Posterior vena cava (tissue), 2 donors: ENCODE results near the gene COPS3. TPM values are rescaled to one million over a fixed set of nuclear protein-coding genes. Genes with fewer than 3 reads are reported as not detected.

ENCODE experiments used
- DNase-seq: peaks from one replicate; pipeline ENCODE4 v3.0.0-alpha.2; 2020; ENCODE audit warnings: low spot score
- intact Hi-C, 2 donors: fragments of 100-400 bp; cut with DNase I; formaldehyde crosslinking; loops; one replicate each; pipeline versions ENCODE4 v1.14.1 to v1.14.2; 2022 to 2023
- total RNA-seq, 2 donors: library from RNA; stranded (reverse); fragmentation: NEBNext Ultra II Directional; extraction: Animal tissue kit (Norgen Biotek cat#: 25700); gene quantifications; one replicate each; pipeline ENCODE4 v1.2.1, GENCODE V29; 2021
- donor health status: DM: yes; HTN: yes; CAD: no.
- donor health status: DM: yes; HTN: yes; CAD: no.

Gene COPS3
- total RNA-seq, 2 donors from 2014 or later: 45.3 to 54.6 TPM

DNA sequence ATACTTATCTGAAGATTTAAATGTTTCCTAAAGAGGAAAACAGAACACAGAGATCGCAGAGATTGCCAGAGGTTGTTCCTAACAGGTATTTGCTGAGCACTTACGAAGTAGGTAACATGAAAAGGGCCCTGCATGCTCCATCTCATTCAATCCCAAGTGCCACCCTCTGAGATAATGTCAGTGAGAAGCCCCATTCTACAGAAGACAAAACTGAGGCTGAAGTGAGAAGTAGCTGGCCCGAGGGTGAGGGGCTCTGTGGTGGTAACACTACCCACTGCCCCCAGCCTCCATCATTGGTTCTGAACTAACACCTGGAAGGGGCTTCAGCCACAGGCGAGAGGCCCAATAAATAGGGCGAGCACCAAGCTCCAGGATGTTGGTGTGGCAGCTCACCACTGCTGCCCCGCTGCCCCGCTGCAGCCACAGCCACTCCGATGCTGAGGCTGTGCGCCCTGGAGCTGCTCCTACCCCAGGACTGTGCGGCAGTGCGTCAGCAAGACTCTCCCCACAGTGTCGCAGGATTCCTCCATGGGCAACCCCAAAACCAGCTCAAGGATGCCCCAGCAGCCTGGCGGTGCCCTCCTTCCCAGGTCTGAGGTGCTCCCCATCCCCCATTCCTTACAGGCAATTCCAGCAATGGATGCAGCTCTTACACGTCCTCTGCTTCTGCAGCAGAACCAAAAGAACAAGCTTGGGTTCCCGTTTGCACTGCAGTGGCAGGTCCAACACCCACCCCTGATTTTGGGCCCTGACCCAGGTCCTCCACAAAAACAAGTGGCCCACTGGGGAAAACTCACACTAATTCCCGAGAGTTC, 54.4 kb downstream of the COPS3 start:
- peak; percentile 46 for DNase-seq
- intact Hi-C loops: no loop called here

DNA sequence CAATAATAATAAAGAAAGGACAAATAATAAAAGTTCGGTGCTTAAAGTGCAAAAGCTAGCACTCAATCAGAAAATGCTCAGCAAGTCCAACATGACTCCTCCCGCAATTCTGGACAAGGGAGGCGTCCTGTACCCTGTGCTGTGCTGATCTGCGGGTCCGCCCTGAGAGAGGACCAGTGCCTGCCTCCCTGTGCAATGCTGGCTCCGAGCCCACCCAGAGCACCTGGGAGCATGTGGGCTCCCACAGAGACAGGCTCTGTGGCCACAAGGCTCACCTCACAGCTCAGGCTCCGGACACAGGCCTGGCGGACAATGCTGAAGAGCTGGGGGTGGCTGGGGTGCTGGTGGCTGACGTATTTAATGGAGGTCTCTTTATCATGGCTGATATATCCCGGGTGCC, 55.1 kb downstream of the COPS3 start:
- intact Hi-C loops: no loop called here
- DNase-seq: peak; percentile 68

DNA sequence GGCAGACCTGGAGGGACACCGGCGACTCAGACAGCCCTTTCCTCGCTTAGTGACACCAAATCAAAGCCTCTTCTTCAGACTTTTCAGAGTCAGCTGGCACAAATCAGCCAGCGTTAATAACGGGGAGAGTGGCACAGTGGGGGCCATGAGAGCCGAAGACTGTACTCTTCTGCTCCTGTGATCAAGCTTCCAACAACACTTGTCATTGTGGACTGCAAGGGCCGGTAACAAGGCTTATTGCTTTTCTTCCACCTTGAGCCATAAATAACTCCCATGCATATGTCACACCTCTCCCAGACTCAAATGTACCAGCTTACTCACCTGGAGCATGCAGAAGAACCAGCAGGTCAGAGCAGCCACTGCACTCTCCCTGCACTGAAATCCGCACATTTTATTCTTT, 56.9 kb downstream of the COPS3 start:
- peak; percentile 40 for DNase-seq
- intact Hi-C loops: no loop called here

DNA sequence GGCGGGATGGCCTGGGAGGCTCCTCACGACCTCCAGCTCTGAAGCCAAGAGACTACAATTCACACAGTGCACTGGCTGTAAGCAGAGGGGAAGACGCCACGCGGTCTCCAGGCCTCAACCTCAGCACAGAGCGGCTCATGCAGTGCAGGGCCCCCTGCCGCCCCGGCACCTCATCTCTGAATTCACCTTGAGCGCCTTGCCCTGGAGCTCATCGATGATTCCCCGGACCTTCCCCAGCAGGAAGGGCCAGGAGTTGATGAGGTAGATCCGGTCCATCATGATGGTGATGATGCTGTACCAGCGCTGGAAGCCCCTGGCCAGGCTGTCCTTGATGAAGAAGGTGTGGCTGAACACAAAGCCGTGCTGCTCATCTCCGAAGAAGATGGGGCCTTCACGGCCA, 57.3 kb downstream of the COPS3 start:
- intact Hi-C loops: no loop called here
- no peak for DNase-seq

DNA sequence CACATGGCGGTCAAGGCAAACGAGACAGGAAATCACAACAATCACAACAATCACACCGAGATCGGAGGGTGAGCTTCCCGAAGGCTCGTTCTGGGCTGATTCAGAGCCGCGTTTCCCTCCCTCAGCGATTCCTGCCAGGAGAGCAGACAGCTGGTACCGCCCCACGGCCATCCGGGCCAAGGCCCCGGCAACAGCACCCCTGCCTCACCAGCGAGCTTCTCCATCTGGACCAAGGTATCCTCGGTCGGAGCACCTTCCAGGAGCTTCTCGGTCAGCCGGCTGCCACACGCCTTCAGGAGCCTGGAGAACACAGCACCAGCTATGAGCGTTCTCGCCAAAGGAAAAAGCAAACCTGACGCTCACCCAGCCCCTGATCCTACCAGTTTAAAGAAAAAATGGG, 59.7 kb downstream of the COPS3 start:
- intact Hi-C loops: no loop called here
- DNase-seq: no peak

DNA sequence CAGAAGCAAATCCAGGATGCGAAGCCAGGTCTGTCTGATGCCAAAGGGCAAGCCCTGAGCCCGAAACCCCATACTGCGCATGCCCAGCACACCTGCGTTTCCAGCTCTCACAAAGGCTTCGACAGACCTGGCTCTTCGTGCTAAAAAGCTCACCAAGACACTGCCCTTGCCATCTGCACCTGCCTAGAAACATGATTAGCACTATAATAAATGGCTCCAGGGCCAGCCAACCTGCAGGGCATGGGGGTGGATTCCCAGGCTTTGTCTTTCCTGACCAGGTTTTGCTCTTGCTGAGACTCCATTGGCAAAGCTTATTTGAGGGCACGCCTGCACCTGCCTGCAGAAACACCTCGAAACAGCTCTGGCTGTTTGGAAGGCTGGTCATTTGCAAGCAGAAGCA, 60.5 kb downstream of the COPS3 start:
- intact Hi-C loops: no loop called here

DNA sequence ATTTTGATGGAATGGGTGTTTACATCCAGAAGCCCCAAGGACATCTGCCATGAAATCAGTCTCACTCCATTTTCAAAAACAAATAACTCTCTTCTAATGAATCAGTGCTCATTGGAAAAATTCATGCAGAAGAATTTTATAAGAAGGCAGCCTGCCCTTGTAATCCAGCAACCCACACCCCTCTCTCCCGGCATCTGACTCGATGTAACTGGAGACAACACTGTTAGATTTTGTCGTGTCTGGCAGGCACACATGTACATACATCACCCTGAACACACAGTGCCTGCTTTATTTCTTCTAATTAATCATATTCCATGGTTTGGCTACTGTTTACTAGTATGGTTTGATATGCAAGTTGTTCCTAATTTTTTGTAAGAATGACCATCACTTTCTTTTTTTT, 63.1 kb downstream of the COPS3 start:
- intact Hi-C loops: loop anchor here in 1 of 2 donors (10.0 kb wide), 1 partner anchor 213 kb away; no protein-coding TSS in a partner anchor

More for the DNA sequence above, 60.5 kb downstream of the COPS3 start:
- no peak for DNase-seq

DNA sequence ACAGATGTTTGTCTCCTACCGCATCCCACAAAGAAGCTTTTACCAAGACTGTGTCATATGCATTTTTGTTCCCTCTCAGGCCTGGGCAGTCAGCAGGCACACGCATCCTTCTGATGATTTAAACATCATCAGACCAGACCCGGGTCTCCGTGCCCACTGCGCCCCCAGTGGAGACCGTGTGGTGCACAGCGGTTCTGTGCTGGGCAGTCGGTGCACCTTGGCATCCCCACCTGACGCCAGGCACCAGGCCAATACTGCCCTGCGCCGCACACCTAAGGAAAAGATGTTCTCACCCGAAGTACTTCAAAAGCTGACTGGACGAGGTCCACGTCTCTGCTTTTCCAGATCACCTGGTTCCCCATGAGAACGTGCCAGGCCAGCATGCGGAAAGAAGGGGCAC, 64.3 kb downstream of the COPS3 start:
- no peak for DNase-seq
- intact Hi-C loops: loop anchor here in 1 of 2 donors (10.0 kb wide), 1 partner anchor 212 kb away; no protein-coding TSS in a partner anchor

More for the DNA sequence above, 63.1 kb downstream of the COPS3 start:
- no peak for DNase-seq

DNA sequence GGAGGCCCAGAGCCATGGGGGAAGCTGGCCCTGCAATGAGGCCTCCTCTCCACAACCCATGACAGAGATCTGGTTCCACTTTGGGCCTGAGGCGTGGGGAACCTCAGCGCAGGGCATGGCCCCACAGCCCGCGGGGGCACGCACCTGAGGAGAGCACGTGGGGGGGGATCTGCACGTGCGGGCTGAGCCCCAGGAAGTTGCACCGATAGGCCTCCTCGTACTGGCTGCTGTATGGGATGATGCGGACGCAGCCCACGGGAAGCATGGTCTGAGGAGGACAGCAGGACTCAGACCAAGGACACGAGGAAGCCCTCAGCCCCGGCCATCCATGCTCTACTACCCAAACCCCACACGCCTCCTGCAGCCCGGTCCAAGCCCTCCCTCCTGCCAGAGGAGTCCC, 64.8 kb downstream of the COPS3 start:
- no peak for DNase-seq
- intact Hi-C loops: loop anchor here in 1 of 2 donors (10.0 kb wide), 1 partner anchor 211 kb away; no protein-coding TSS in a partner anchor

DNA sequence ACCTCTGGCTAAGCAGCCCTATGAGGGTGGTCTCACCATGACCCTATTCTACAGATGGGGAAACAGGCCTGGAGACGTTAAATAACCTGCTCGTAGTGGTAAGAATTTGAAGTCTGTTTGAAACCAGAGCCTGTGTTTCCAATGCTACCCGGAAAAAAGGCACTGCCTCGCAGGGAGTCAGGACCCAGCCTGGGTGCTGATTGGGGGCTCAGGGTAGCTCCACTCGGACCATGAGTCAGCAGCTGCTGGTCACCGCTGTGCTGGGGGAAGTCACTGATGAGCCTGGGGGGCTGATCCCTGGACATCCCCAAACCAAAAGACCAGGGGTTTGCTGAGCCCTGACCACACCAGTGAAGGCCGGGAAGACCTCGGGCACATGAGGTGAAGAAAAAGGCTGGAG, 65.5 kb downstream of the COPS3 start:
- intact Hi-C loops: loop anchor here in 1 of 2 donors (10.0 kb wide), 1 partner anchor 211 kb away; no protein-coding TSS in a partner anchor
- DNase-seq: no peak

DNA sequence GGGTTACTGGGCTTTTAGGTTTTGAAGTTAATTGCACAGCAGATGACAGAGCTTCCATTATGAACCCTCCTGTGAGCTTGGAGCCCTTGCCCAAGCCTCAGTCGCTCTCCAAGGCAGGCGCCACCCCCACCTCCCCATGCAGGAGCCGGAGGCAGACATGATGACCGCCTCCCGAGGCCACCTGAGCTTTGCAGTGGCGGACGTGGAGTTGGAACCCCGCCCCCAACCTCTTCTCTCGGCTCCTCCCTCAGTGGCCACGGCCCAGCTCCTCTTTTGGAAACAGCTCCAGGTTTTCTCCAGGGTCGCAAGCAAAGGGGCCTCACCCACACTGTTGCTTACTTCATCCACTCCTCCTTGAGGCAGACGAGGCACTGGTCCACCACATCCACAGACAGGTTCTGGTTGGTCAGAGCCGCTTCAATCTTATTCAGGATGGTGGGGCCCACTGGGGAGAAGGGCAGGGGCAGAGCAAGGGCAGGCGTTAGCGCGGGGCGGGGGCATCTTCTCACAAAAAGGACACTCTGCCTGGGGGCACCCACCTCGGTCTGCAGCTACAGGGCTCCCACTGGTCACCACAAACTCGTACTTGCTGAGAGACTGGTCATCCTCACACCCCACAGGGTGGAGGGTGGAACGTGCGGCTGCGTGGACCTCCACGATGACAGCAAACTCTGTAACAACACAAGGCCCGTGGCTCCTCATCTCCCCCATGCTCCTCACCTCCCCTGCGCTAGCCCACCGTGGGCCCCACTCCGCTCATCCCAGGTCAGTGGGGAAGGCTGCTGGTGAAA, 66.2 kb downstream of the COPS3 start:
- intact Hi-C loops: loop anchor here in 1 of 2 donors (10.0 kb wide), 1 partner anchor 210 kb away; no protein-coding TSS in a partner anchor

DNA sequence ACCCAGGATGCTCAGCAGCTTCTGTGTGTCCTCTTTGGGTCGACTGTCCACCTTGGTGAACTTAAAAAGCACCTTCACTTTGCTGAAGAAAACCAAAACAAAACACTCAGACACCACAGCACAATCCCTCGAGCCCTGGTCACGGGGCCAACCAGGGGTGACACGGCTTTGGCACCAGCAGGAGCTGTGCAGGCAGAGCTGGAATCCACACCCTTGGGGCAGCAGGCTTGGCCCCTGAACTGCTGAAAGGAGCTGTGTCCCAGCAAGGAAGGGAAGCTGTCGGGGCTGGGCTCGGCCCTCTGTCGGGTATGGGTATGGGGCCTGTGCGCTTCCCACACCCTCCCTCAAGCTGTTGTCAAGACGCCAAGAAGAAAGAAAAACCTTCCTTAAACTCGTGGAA, 67.3 kb downstream of the COPS3 start:
- no peak for DNase-seq
- intact Hi-C loops: loop anchor here in 1 of 2 donors (10.0 kb wide), 1 partner anchor 209 kb away; no protein-coding TSS in a partner anchor

More for the DNA sequence above, 66.2 kb downstream of the COPS3 start:
- no peak for DNase-seq

DNA sequence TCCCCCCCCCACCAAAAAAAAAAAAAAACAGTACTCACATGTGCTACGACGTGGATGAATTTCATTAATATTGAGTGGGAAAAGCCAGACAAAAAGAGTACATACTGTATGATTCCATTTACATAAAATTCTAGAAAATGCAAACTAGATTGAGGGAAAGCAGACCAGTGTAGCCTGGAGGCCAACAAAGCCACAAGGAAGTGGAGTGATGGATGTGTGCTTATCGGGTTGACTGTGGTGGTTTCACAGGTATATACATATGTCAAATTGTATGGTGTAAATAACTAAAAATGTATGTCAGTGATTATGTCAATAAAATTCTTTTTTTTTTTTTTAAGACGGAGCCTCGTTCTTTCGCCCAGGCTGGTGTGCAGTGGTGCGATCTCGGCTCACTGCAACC, 73.0 kb downstream of the COPS3 start:
- no peak for DNase-seq
- intact Hi-C loops: loop anchor here in 1 of 2 donors (10.0 kb wide), 1 partner anchor 203 kb away; no protein-coding TSS in a partner anchor

DNA sequence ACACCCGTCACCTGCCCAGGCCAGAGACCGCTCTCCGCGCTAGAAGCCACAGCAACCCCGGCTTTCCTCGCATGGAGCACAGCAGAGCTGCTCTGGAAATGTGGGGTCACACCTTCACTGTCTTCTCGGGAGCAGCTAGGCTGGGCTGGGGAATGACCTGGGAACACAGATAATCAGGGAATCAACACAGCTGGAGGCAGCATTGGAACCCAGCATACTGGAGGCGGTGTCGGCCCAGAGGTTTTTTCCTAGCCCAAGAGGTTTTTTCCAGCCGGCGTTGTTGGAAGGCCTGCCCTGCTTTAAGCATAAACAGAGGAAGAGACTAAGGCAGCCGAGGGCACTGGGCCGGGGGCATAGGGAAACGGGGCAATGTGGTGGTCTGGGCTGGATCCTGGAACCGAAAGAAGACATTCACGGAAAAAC, 74.1 kb downstream of the COPS3 start:
- intact Hi-C loops: loop anchor here in 1 of 2 donors (10.0 kb wide), 1 partner anchor 202 kb away; no protein-coding TSS in a partner anchor
- no peak for DNase-seq

DNA sequence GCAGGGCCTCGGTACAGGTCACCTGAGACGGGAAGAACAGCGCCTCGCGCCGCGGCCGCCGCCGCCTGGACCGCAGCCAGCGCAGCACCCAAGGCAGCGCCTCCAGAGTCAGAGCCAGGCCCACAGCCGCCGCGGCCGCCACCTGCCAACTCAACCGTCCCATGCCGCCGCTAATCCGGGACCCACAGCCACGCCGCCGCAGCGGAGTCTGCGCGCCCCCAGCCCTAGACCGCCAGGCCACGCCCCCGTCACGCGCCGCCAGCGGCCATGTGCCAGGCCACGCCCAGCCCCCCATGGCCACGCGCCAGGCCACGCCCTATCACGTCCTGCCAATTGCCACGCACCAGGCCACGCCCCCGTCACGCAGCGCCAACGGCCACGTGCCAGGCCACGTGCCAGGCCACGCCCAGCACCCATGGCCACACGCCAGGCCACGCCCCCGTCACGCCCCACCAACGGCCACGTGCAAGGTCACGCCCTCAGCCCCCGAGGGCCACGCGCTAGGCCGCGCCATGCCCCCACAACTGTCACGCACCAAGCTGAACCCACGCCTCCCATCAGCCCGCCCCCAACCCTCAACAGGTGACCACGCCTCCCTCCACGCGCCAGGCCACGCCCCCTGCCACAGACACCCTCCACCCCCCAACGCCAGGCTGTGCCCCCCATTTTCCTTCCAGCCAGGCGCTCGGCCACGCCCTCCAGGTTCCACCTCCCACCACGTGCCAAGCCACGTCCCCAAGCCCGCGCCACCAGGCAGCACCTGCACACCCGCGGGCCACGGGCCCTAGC, 74.7 kb downstream of the COPS3 start, which contains the start of gene PLD6:
Gene PLD6 (minus strand): TSS at position 210 of the 789 bp plus-strand sequence. CDS start 47 bp downstream, at position 163.
- peak; percentile 95 for DNase-seq
- intact Hi-C loops: loop anchor here in 1 of 2 donors (10.0 kb wide), 1 partner anchor 202 kb away; no protein-coding TSS in a partner anchor

DNA sequence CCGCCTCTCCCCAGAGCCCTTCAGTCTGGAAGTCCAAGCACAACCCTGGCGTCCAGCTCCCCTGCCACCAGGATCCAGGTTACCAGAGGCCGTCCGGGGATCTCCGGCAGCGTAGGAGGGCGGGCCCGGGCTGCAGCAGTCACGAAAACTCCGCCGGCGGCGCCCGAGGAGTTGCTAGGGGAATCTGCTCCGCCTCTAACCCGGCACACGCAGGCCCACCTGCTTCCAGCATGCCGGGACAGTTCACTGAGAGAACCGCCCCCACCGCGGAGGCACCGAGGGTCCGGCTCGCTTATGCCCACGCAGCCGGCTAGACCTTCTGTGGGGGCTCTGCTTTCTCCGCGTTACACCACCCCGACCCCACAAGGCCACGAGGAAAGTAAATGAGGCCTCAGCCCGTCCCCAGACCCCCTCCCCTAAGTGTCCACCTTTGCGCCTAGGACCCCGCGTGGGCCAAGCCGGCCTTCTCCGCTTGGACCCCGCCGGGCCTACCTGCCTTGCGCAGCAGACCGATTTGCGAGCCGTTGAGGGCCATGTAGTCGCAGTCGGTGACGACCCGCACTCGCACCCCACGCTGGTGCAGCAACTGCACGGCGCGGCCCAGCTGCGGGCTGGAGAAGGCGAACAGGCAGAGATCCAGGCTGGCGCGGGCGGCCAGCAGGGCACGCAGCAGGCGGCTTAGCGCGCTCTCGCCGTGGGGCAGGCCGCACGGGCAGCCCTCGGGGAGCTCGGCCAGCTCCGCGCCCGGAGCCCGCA, 75.5 kb downstream of the COPS3 start:
- DNase-seq: peak; percentile 88
- intact Hi-C loops: loop anchor here in 1 of 2 donors (10.0 kb wide), 1 partner anchor 201 kb away; no protein-coding TSS in a partner anchor

DNA sequence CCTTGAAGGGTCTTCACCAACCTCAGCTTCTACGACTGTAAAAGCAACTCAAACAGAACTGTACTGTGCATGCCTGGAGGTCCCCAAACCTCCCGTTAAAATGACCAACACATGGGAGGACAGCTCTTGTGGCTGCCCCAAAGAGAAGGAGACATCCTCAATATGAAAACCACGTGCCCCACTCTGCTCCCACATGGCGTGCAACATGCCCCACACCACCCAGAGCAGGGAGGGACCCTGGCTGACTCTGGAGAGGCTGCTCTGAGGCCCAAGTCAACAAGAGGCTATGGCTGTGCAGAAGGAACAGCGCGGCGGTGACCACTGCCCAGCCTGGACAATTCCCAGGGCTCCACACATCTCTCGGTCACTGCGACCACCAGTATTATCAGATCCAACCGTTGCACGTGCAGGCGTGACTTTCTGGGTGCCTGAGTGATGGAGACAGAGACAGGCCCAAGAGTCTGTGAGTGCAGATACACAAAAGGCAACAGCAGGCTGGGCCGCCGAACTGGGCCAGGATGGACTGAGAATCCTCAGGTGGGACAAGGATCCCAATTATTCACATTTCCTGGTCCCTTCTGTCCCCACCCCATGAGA, 76.3 kb downstream of the COPS3 start:
- no peak for DNase-seq
- intact Hi-C loops: loop anchor here (5.0 to 10.0 kb wide), 2 partner anchors 33 to 200 kb away; partner anchors contain the start of gene FLCN (in 1 of the 2)
